ENCODE measurements around the gene GGNBP2. TPM values are rescaled to one million over a fixed set of nuclear protein-coding genes. Genes with fewer than 3 reads are reported as not detected.
"Not testable (repeated sequence)": the region's sequence is repeated elsewhere in the genome, so short reads cannot be mapped to it uniquely, and the experiment has no call there.

GGNBP2 gene
- total RNA-seq, 1 experiment from 2014 or later, result 54.1 TPM

DNA sequence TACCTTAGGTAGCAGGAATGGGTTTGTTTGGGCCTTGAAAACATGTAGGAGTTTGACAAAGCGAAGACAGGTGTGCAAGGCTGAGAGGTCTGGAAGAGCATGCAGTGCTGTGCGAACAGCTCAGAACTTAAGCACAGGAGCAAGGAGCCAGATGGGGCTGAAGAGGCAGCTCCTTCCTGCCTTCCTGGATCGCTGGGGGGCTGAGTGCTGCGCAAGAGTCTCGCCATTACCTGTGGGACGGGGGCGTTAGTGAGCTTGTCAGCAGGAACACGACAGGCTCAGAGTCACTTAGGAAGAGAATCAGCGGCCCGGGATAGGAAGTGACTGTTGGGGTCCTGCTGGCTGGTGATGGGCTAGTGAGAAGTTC, 56.2 kb downstream of the GGNBP2 start:
- no peak for DNase-seq (ENCODE audit: low spot score)

DNA sequence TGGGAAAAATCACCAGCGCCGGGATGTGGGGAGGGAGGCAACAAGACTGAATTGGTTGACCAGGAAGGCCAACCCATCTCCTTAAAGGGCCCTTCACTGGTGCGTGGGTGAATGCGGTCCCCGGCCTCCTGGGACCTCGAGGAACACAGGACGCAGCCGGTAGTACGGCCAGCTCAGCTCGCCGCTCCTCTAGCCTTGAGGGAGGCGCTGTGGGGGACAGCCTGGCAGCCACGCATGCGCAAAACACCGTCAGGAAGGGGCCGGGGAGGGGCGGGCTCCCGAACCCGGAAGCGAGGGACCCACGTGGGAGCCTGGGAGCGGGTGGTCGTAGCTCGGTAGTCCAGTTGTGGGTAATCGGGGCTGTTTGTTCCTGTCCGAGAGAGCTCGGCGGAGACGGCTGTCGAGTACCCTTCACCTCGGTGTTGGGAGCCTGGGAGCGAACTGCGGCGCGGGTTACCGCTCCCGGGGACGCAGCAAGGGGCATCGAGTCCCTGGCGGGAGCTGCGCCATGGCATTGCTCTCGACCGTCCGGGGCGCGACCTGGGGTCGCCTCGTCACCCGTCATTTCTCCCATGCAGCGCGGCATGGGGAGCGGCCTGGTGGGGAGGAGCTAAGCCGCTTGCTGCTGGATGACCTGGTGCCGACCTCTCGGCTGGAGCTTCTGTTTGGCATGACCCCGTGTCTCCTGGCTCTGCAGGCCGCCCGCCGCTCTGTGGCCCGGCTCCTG, 56.7 kb downstream of the GGNBP2 start, which contains the start of gene MRM1:
Gene MRM1 (plus strand): TSS at position 281 of the 727 bp plus-strand sequence. CDS start 228 bp downstream, at position 509.
- peak; percentile 99 for DNase-seq (ENCODE audit: low spot score)

GRCh38 chr17:36602030-36602748, 57.5 kb downstream of the GGNBP2 start:
- peak; percentile 61 for DNase-seq (ENCODE audit: low spot score)

DNA sequence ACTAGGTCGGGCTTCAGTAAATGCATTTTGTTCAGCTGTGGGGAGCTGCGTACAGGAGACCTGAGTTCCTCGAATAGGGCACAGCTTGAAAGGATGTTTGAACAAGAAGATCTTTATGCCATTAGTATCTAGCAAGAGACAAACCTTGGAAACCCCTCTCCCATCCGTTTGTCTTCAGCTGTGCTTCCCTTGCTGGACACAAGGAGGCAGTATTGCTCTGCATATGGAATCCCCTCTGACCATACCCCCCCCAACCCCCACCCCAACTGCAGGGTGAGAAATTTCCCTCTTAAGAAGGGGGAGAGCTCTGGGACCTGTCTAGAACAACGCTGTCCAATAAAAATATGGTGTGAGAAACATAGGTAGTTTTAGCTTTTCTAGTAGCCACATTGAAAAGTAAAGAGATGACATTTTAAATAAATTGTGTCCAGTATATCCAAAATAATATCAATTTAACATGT, 58.2 kb downstream of the GGNBP2 start:
- DNase-seq (ENCODE audit: low spot score), result peak; percentile 92

- not testable (repeated sequence) for DNase-seq (ENCODE audit: low spot score)
These were observed 60.3 kb downstream of the GGNBP2 start for GRCh38 chr17:36605028-36605427.

- no peak for DNase-seq (ENCODE audit: low spot score)
These were observed 63.6 kb downstream of the GGNBP2 start for GRCh38 chr17:36608280-36608679.

DNA sequence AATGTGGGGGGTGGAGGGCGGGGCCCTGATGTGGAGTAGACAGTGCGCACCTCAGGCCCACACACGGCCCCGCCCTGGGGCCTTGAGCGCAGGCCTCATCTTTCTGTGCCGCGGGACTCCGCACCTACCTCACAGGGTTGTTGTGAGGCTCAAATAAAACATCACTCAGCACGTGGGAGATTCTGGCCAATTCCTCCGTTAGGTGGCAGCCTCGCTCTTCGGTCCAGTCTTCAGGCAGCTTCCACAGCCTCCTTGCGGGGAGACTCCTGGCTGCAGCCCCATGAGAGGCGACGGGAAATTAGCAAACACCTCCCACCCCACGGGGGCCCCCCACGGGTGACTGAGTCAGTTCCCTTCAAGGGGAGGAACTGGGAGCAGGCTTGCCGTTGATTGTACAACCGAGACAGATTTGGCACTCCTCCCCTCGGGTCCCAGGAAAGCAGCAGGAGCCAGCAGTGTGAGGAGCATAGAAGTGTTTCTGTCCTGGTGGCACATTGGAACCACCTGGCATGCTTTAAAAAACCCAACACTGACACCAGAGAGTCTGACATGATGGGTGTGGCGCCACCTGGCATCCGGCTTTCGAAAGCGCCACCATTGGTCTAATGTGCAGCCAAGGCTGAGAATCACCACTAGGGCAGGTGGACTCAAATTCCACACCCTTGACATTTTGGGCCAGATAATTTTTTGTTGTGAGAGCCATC, 64.2 kb downstream of the GGNBP2 start:
- DNase-seq (ENCODE audit: low spot score), result peak; percentile 77

DNA sequence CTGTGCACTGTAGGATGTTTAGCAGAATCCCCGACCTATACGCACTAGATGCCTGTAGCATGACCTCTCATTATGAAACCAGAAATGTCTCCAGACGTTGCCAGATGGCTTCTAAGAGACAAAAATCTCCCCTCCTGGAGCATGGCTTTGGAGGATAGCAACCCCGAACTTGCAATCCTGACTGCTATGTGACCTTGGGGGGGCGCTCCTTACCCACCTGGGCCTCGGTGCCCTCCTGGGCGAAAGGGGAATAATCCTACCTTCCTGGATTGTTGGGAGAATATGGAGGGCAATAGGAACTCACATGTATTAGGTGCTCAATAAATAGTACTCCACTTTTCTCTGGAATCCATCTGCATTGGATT, 64.8 kb downstream of the GGNBP2 start:
- no peak for DNase-seq (ENCODE audit: low spot score)

- no peak for DNase-seq (ENCODE audit: low spot score)
These were observed 65.8 kb downstream of the GGNBP2 start for GRCh38 chr17:36610474-36610873.

DNA sequence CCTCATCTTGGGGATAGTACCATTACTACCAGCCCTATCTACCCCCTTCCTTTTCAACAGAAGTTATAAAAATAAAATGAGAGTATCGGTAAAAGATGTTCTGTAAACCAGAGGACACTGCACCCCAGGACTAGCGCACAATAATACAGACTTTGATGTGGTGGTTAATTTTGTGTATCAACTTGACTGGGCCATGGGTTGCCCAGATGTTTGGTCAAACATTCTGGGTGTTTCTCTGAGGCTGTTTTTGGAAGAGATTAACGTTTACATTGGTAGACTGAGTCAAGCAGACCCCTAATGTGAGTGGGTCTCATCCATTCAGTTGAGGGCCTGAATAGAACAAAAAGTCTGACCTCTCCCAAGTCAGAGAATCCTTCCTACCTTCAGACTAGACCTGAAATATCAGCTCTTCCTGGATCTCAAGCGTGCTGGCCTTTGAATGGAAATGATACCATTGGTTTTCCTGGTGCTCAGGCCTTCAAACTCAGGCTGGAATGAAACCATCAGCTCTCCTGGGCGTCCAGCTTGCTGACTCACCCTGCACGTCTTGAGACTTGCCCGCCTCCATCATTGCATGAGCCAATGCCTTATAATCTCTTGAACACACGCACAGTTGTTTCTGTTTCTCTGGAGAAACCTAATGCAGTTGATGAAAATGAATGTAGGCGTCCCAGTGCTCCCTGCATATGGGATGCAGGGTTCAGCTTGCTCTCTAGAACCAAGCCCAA, 66.8 kb downstream of the GGNBP2 start:
- peak; percentile 43 for DNase-seq (ENCODE audit: low spot score)

GRCh38 chr17:36612323-36612722, 67.6 kb downstream of the GGNBP2 start:
- no peak for DNase-seq (ENCODE audit: low spot score)

GRCh38 chr17:36613155-36613554, 68.4 kb downstream of the GGNBP2 start:
- DNase-seq (ENCODE audit: low spot score), result no peak

GRCh38 chr17:36614081-36614480, 69.4 kb downstream of the GGNBP2 start:
- DNase-seq (ENCODE audit: low spot score), result no peak

GRCh38 chr17:36614933-36615332, 70.2 kb downstream of the GGNBP2 start:
- no peak for DNase-seq (ENCODE audit: low spot score)

DNA sequence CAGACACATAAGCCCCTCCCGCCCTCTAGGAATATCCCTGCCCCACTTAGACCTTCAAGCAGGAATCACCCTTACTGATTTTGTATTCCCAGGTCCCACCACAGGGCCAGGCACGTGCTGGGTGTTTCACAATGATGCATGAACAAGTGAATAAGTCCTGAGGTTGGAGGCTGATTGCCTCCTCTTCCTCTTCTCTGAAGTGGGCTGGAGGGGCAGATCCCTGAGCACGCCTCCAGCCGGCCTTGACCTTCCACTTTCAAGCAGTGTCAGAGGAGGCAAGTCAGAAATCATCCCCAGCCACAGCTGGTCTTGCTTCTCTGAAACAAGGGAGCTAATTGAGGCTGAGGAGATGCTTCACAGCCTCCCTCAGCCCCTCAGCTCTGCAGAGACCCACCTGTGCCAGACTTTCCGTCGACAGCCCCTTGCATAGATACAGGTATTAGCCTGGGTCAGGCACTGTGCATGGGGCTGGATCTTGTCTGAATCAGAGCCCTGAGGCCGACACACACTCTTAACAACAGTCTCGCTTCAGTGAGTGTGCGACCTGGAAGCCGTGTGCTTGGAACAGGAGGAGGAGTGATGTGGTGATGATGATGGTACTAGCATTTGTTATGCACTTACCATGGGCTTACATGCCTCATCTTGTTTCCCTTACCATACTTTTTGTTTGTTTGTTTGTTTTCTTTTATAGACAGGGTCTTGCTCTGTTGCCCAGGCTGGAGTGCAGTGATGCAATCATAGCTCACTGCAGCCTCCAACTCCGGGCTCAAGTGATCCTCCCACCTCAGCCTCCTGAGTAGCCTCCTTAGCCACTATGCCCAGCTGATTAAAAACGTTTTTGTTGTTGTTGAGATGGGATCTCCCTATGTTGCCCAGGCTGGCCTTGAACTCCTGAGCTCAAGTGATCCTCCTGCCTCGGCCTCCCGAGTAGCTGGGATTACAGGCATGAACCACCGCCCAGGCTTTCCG, 71.6 kb downstream of the GGNBP2 start:
- DNase-seq (ENCODE audit: low spot score), result no peak

DNA sequence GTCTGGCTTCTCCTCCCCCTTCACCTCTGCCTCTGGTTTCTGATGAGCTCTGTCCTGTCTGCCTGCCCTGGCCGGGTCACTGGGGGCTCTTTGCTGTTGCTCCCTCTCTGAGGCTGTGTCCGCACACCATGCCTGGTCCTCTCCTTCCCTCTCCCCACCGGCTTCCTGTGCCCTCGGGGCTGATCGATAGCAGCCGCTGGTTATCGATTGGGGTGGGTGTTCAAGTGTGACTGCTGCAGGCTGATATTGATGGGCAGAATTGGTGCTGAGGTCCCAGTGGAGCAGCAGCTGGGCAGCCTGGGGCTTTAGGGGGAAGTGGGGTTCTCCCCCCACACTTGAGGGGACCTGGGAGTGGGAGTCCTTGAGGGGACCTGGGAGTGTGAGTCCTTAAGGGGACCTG, 73.1 kb downstream of the GGNBP2 start:
- DNase-seq (ENCODE audit: low spot score), result no peak

GRCh38 chr17:36623281-36623680, 78.6 kb downstream of the GGNBP2 start:
- DNase-seq (ENCODE audit: low spot score), result no peak

DNA sequence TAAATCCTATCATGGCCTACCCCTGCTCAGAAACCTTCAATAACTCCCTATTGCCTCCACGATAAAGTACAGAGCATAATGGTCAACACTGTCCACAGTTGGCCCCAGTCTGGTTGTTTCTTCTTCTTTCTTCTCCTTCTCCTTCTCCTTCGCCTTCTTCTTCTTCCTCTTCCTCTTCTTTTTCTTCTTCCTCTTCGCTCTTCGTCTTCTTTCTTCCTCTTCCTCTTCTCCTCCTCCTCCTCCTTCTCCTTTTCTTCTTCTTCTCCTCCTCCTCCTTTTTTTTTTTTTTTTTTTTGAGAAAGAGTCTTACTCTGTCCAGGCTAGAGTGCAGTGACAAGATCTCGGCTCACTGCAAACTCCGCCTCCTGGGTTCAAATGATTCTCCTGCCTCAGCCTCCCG, 80.5 kb downstream of the GGNBP2 start:
- no peak for DNase-seq (ENCODE audit: low spot score)

- DNase-seq (ENCODE audit: low spot score), result no peak
These were observed 82.4 kb downstream of the GGNBP2 start for GRCh38 chr17:36627101-36627500.

DNA sequence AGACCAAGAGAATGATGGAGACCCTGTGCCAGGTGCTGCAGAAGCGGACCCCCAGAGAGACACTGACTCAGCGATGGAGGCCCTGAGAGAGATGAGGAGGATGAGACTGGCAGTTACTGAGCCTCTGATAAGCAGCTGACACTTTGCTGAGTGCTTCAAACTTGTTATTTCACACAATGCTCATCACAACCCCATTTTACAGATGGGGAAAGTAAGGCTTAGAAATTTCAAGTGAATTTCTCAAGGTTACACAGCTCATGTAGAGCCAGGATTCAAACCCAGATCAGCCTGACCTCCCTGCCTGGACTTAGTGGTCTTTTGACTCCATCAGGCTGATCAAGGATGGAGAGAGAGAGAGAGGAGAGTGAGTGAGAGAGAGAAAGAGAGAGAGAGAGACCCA, 83.9 kb downstream of the GGNBP2 start:
- no peak for DNase-seq (ENCODE audit: low spot score)
